ENCODE results near the gene ACOXL. TPM values are rescaled to one million over a fixed set of nuclear protein-coding genes. Genes with fewer than 3 reads are reported as not detected.

Gene ACOXL
- total and polyA plus RNA-seq, 2 donors (not counting 3 experiments of a cell fraction or from before 2014, with no cell fraction given): not detected

- BruUV-seq (replicated peaks): no TSS peak
- dilution Hi-C loops (cut with MboI; ENCODE audit: extremely low pct_ligation_motif_present, low sequenced_read_pairs): no loop called here
- DNase-seq (ENCODE audit: low read depth, low spot score) (no peak), FAIRE-seq (no peak)
- TF ChIP-seq POLR2AphosphoS5 (IDR thresholded peaks at IDR 0.05; ENCODE audit: insufficient read depth, low read depth, low read length) (no peak), POLR2A (IDR thresholded peaks at IDR 0.05; ENCODE audit: low read depth, low read length) (no peak), FOS (IDR thresholded peaks at IDR 0.05; ENCODE audit: borderline replicate concordance, insufficient read depth, low read length) (no peak), GATA2 (IDR thresholded peaks at IDR 0.05; ENCODE audit: insufficient read depth, insufficient read length, low read depth, low read length) (no peak), JUN (IDR thresholded peaks at IDR 0.05; ENCODE audit: borderline replicate concordance, insufficient read depth, insufficient read length, low read depth) (no peak), EZH2 (IDR thresholded peaks at IDR 0.05; ENCODE audit: borderline replicate concordance, low read depth, low read length, severe bottlenecking) (no peak), CTCF (IDR thresholded peaks at IDR 0.05; ENCODE audit: extremely low read depth in 1 of 2, insufficient read depth in 1 of 2, low read depth in 1 of 2, low read length in 2 of 2) (no peak), MAX (IDR thresholded peaks at IDR 0.05; ENCODE audit: insufficient read depth, insufficient read length) (no peak), MYC (IDR thresholded peaks at IDR 0.05; ENCODE audit: low read depth, low read length) (no peak)
- Histone ChIP-seq H2AFZ (ENCODE audit: low read depth, low read length) (no peak overlapping the region), H3K79me2 (ENCODE audit: control insufficient read depth, insufficient read depth, low read length) (no peaks in the 10 kb centered on the region), H3K36me3 (ENCODE audit: control insufficient read depth in 2 of 2, extremely low read depth in 1 of 2, insufficient read depth in 2 of 2, low read length in 2 of 2) (no peaks in the 10 kb centered on the region), H3K9ac (replicated peaks; ENCODE audit: extremely low read depth, insufficient read depth, low read length) (no peak overlapping the region), H3K4me2 (ENCODE audit: insufficient read depth, low read length) (no peak overlapping the region), H4K20me1 (replicated peaks; ENCODE audit: control insufficient read depth, extremely low read depth, insufficient read depth, low read length) (no peaks in the 10 kb centered on the region), H3K4me1 (ENCODE audit: control insufficient read depth, extremely low read depth, insufficient read depth, low read length) (no peaks in the 10 kb centered on the region), H3K9me1 (replicated peaks; ENCODE audit: control insufficient read depth, extremely low read depth, insufficient read depth, low read length) (no peaks in the 10 kb centered on the region), H3K27me3 (ENCODE audit: control insufficient read depth in 2 of 2, insufficient read depth in 2 of 2, low read length in 2 of 2) (peaks cover 0 to 4% of the 10 kb centered on the region in 2 experiments), H3K9me3 (replicated peaks; ENCODE audit: control insufficient read depth, insufficient read depth, low read length) (no peaks in the 10 kb centered on the region), H3K4me3 (replicated peaks in 1 of 3; ENCODE audit: insufficient read depth in 1 of 3, low read depth in 1 of 3, low read length in 3 of 3) (no peak overlapping the region), H3K27ac (ENCODE audit: insufficient read depth, low read depth, low read length) (no peak overlapping the region)
- intact Hi-C loops (cut with micrococcal nuclease): no loop called here
- ChIA-PET POLR2A (no interaction called here), CTCF (no interaction called here)
These were observed 139.3 kb downstream of the ACOXL start for GRCh38 chr2:110871637-110872036.
